ENCODE measurements around the gene GPBAR1. TPM values are rescaled to one million over a fixed set of nuclear protein-coding genes. Genes with fewer than 3 reads are reported as not detected.

The GPBAR1 gene
- total and polyA plus RNA-seq, 7 experiments from 2014 or later = 0.15 to 12.9 (median 1.8) TPM

Small RNAs within 50 kb of the gene (microRNA-seq; reads per million reads assigned to microRNA genes)
- 14.0 reads per million, percentile 27 among the genes with 10 or more reads in this experiment for gene MIR6513 (ENCODE audit: borderline microRNAs expressed)

Other genes starting within 250 kb of the GPBAR1 start
- gene RUFY4, start 191.8 kb upstream of the GPBAR1 start, total RNA-seq = 1 to 10 TPM in 4 of 5 experiments, under 1 TPM in 1; 0.40 to 6.6 (median 2.4) TPM
- not detected for gene RUFY4, start 191.8 kb upstream of the GPBAR1 start, polyA plus RNA-seq
- gene CXCR2, start 135.0 kb upstream of the GPBAR1 start, total RNA-seq = 1 to 10 TPM in 1 of 5 experiments, under 1 TPM in 2, not detected in 2; 0.13 to 3.0 (median 0.73) TPM
- not detected for gene CXCR2, start 135.0 kb upstream of the GPBAR1 start, polyA plus RNA-seq
- 1 to 10 TPM in 1 of 5 experiments, under 1 TPM in 2, not detected in 2; 0.16 to 1.0 (median 0.29) TPM for gene CXCR1, start 94.1 kb upstream of the GPBAR1 start, total RNA-seq
- under 1 TPM in 1 of 2 donors, not detected in 1; 0.20 TPM for gene CXCR1, start 94.1 kb upstream of the GPBAR1 start, polyA plus RNA-seq
- gene ARPC2, start 43.8 kb upstream of the GPBAR1 start, total RNA-seq = 100 to 1,000 TPM; 330 to 694 (median 368) TPM
- 100 to 1,000 TPM; 628 to 638 TPM for gene ARPC2, start 43.8 kb upstream of the GPBAR1 start, polyA plus RNA-seq
- 10 to 100 TPM; 54.1 to 67.0 (median 61.2) TPM for gene AAMP, start 9.1 kb downstream of the GPBAR1 start, total RNA-seq
- gene AAMP, start 9.1 kb downstream of the GPBAR1 start, polyA plus RNA-seq = 100 to 1,000 TPM in 1 of 2 donors, 10 to 100 TPM in 1; 98.6 to 108 TPM
- gene PNKD, start 9.5 kb downstream of the GPBAR1 start, total RNA-seq = 10 to 100 TPM; 18.5 to 38.4 (median 25.2) TPM
- gene PNKD, start 9.5 kb downstream of the GPBAR1 start, polyA plus RNA-seq = 100 to 1,000 TPM in 1 of 2 donors, 10 to 100 TPM in 1; 92.2 to 108 TPM
- gene TMBIM1, start 31.5 kb downstream of the GPBAR1 start, total RNA-seq = 100 to 1,000 TPM in 2 of 5 experiments, 10 to 100 TPM in 3; 51.7 to 112 (median 83.8) TPM
- 100 to 1,000 TPM in 1 of 2 donors, 10 to 100 TPM in 1; 92.4 to 115 TPM for gene TMBIM1, start 31.5 kb downstream of the GPBAR1 start, polyA plus RNA-seq
- under 1 TPM in 1 of 5 experiments, not detected in 4; 0.49 TPM for gene CATIP, start 95.8 kb downstream of the GPBAR1 start, total RNA-seq
- gene CATIP, start 95.8 kb downstream of the GPBAR1 start, polyA plus RNA-seq = not detected
- gene SLC11A1, start 121.3 kb downstream of the GPBAR1 start, total RNA-seq = 100 to 1,000 TPM in 1 of 5 experiments, 10 to 100 TPM in 1, 1 to 10 TPM in 2, under 1 TPM in 1; 0.27 to 399 (median 1.9) TPM
- gene SLC11A1, start 121.3 kb downstream of the GPBAR1 start, polyA plus RNA-seq = under 1 TPM; 0.49 to 0.97 TPM
- gene CTDSP1, start 138.9 kb downstream of the GPBAR1 start, total RNA-seq = 100 to 1,000 TPM; 110 to 219 (median 156) TPM
- 10 to 100 TPM; 22.5 TPM for gene CTDSP1, start 138.9 kb downstream of the GPBAR1 start, polyA plus RNA-seq
- gene VIL1, start 158.1 kb downstream of the GPBAR1 start, total RNA-seq = under 1 TPM in 3 of 5 experiments, not detected in 2; 0.12 to 0.69 (median 0.22) TPM
- gene VIL1, start 158.1 kb downstream of the GPBAR1 start, polyA plus RNA-seq = under 1 TPM; 0.10 to 0.15 TPM